Prostate gland (tissue), 2 donors: ENCODE measurements around the gene STARD9. TPM values are rescaled to one million over a fixed set of nuclear protein-coding genes. Genes with fewer than 3 reads are reported as not detected.

Experiments used
- DNase-seq: peaks from one replicate; pipeline ENCODE4 v3.0.0-alpha.2; 2019; ENCODE audit warnings: low spot score
- H3K27ac ChIP-seq, 2 donors: fragments of 200-600 bp; sonication (generic); 2 replicates each; pipeline ENCODE4 v1.5.1; 2017 to 2019
- H3K27me3 ChIP-seq: fragments of 200-600 bp; sonication (generic); replicated peaks from 2 replicates; pipeline ENCODE4 v1.5.1; 2019; ENCODE audit not compliant: insufficient read depth
- H3K36me3 ChIP-seq, 2 donors: fragments of 200-600 bp; sonication (generic); 1 replicate in 1 of 2; 2 replicates in 1 of 2; pipeline versions ENCODE4 v1.5.1 to v1.8.1; 2017 to 2019
- H3K4me1 ChIP-seq: fragments of 200-600 bp; sonication (generic); replicated peaks from 2 replicates; pipeline ENCODE4 v1.5.1; 2019
- H3K4me3 ChIP-seq, 2 donors: fragments of 200-600 bp; sonication (generic); 2 replicates each; pipeline ENCODE4 v1.5.1; 2017 to 2019
- H3K9me3 ChIP-seq: fragments of 200-600 bp; sonication (generic); 2 replicates; pipeline ENCODE4 v1.5.1; 2017
- POLR2A ChIP-seq: fragments of 450-650 bp; IDR thresholded peaks from one replicate; pipeline ENCODE4 v1.6.1; 2016; ENCODE audit warnings: antibody characterized with exemption, mild to moderate bottlenecking
- POLR2AphosphoS5 ChIP-seq: sonication (generic); formaldehyde crosslinking; IDR thresholded peaks from one replicate; pipeline ENCODE4 v1.6.1; 2017; ENCODE audit warnings: antibody characterized with exemption
- WGBS: methylation state at CpG from one replicate; pipeline ENCODE4 v1.1.5; 2018; 5-methylcytosine and 5-hydroxymethylcytosine counted together
- intact Hi-C: fragments of 100-400 bp; cut with DNase I; formaldehyde crosslinking; loops from one replicate; pipeline ENCODE4 v1.14.2; 2022
- total RNA-seq, 2 donors: library from RNA; depleted of rRNA; stranded (reverse); fragments of >200 nt; gene quantifications; one replicate each; pipeline ENCODE4 v1.1.0, GENCODE V29; 2016
- TF ChIP-seq, protein P1 (sequence below), 4 experiments: fragments of 200-600 bp in 2 of 4; fragments of 450-650 bp in 2 of 4; sonication (generic) in 2 of 4; IDR thresholded peaks; 1 replicate in 3 of 4; 2 replicates in 1 of 4; pipeline ENCODE4 v1.5.1; 2016 to 2019; ENCODE audit warnings: antibody characterized with exemption in 4 of 4, mild to moderate bottlenecking in 2 of 4, moderate library complexity in 2 of 4

The STARD9 gene
- total RNA-seq, 2 donors from 2014 or later, result 2.6 to 45.8 TPM

DNA sequence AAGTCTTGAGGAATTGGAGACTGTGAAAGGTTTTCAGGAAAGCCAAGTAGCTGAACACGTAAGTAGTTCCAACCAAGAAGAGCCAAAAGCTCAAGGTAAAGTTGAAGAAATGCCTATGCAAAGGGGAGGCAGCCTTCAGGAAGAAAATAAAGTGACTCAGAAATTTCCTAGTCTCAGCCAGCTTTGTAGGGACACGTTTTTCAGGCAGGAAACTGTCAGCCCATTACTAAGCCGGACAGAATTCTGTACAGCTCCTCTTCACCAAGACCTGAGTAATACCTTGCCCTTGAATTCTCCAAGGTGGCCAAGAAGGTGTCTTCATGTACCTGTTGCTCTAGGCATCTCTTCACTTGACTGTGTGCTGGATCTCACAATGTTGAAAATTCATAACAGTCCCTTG is 112.9 kb downstream of the STARD9 start:
- Histone ChIP-seq H3K36me3 (peaks cover 0 to 4% of the 10 kb centered on the region in 2 donors), H3K27me3 (no peaks in the 10 kb centered on the region), H3K27ac (no peak overlapping the region), H3K4me1 (no peaks in the 10 kb centered on the region), H3K9me3 (no peaks in the 10 kb centered on the region), H3K4me3 (no peak overlapping the region)
- WGBS, result 79% methylated on average over 3 of the region's 3 CpGs
- TF ChIP-seq POLR2A (no peak), POLR2AphosphoS5 (no peak)
- TF ChIP-seq, protein P1, sequence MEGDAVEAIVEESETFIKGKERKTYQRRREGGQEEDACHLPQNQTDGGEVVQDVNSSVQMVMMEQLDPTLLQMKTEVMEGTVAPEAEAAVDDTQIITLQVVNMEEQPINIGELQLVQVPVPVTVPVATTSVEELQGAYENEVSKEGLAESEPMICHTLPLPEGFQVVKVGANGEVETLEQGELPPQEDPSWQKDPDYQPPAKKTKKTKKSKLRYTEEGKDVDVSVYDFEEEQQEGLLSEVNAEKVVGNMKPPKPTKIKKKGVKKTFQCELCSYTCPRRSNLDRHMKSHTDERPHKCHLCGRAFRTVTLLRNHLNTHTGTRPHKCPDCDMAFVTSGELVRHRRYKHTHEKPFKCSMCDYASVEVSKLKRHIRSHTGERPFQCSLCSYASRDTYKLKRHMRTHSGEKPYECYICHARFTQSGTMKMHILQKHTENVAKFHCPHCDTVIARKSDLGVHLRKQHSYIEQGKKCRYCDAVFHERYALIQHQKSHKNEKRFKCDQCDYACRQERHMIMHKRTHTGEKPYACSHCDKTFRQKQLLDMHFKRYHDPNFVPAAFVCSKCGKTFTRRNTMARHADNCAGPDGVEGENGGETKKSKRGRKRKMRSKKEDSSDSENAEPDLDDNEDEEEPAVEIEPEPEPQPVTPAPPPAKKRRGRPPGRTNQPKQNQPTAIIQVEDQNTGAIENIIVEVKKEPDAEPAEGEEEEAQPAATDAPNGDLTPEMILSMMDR (IDR thresholded peaks at IDR 0.05), result no peak
- no peak for DNase-seq
- intact Hi-C loops, result no loop called here

DNA sequence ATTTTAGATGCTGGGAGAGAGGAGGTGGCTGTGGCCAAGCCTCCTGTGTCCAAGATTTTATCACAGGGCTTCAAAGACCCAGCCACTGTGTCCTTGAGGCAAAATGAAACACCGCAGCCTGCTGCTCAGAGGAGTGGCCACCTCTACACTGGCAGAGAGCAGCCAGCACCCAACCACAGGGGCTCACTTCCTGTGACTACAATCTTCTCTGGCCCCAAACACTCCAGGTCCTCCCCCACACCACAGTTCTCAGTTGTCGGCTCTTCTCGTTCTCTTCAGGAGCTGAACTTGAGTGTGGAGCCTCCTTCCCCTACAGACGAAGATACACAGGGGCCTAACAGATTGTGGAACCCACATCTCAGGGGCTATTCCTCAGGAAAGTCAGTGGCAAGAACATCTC is 115.9 kb downstream of the STARD9 start:
- Histone ChIP-seq H3K4me3 (no peak overlapping the region), H3K27me3 (no peaks in the 10 kb centered on the region), H3K9me3 (no peaks in the 10 kb centered on the region), H3K27ac (no peak overlapping the region), H3K36me3 (no peaks in the 10 kb centered on the region), H3K4me1 (no peaks in the 10 kb centered on the region)
- TF ChIP-seq POLR2AphosphoS5 (no peak), POLR2A (no peak)
- TF ChIP-seq, protein P1 (IDR thresholded peaks at IDR 0.05), result no peak
- DNase-seq, result no peak
- intact Hi-C loops, result no loop called here
- 81% methylated on average over 4 of the region's 4 CpGs for WGBS

DNA sequence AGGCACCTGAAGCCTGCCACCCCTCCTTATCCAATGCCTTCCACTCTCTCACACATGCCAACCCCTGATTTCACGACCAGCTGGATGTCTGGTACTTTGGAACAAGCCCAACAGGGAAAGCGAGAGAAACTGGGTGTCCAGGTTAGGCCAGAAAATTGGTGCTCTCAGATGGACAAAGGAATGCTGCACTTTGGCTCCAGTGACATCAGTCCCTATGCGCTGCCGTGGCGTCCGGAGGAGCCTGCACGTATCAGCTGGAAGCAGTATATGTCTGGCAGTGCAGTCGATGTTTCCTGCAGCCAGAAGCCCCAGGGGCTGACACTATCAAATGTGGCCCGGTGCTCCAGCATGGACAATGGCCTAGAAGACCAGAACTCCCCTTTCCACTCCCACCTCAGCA is 116.4 kb downstream of the STARD9 start:
- Histone ChIP-seq H3K9me3 (no peaks in the 10 kb centered on the region), H3K27ac (no peak overlapping the region), H3K4me3 (no peak overlapping the region), H3K27me3 (no peaks in the 10 kb centered on the region), H3K36me3 (no peaks in the 10 kb centered on the region), H3K4me1 (no peaks in the 10 kb centered on the region)
- no peak for DNase-seq
- TF ChIP-seq, protein P1 (IDR thresholded peaks at IDR 0.05), result no peak
- no peak for TF ChIP-seq POLR2A
- no peak for TF ChIP-seq POLR2AphosphoS5
- intact Hi-C loops, result no loop called here
- WGBS, result 77% methylated on average over 9 of the region's 9 CpGs

DNA sequence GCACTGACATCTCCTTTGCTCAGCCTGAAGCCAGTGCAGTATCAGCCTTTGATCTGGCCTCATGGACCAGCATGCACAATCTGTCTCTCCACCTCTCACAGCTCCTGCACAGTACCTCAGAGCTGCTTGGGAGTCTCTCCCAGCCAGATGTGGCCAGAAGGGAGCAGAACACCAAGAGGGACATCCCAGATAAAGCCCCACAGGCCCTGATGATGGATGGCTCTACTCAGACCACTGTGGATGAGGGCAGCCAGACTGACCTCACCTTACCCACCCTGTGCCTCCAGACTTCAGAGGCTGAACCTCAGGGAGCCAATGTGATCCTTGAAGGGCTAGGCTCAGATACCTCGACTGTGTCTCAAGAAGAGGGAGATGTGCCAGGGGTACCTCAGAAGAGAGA is 117.1 kb downstream of the STARD9 start:
- H3K9me3 ChIP-seq, result no peaks in the 10 kb centered on the region
- TF ChIP-seq, protein P1 (IDR thresholded peaks at IDR 0.05), result no peak
- TF ChIP-seq POLR2AphosphoS5, result no peak
- TF ChIP-seq POLR2A, result no peak
- H3K27ac ChIP-seq, result no peak overlapping the region
- intact Hi-C loops, result no loop called here
- DNase-seq, result no peak
- WGBS, result 78% methylated on average over 1 of the region's 1 CpG
- no peaks in the 10 kb centered on the region for H3K36me3 ChIP-seq
- no peaks in the 10 kb centered on the region for H3K27me3 ChIP-seq
- H3K4me3 ChIP-seq, result no peak overlapping the region
- no peaks in the 10 kb centered on the region for H3K4me1 ChIP-seq

DNA sequence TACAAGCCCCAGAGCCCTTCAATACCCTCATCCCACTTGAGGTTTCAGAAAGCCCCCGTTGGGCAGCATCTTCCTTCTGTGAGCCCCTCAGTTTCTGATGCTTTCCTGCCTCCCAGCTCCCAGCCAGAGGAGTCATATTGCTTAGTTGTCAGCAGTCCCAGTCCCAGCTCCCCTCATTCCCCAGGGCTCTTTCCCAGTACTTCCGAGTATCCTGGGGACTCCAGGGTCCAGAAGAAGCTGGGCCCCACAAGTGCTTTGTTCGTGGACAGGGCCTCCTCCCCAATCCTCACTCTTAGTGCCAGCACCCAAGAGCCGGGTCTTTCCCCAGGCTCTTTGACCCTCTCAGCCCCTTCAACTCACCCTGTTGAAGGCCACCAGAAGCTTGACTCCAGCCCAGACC is 117.6 kb downstream of the STARD9 start:
- no peak for TF ChIP-seq POLR2AphosphoS5
- TF ChIP-seq POLR2A, result no peak
- TF ChIP-seq, protein P1 (IDR thresholded peaks at IDR 0.05), result no peak
- DNase-seq, result no peak
- H3K4me3 ChIP-seq, result no peak overlapping the region
- H3K9me3 ChIP-seq, result no peaks in the 10 kb centered on the region
- intact Hi-C loops, result no loop called here
- H3K36me3 ChIP-seq, result no peaks in the 10 kb centered on the region
- H3K27ac ChIP-seq, result no peak overlapping the region
- no peaks in the 10 kb centered on the region for H3K4me1 ChIP-seq
- WGBS, result 90% methylated on average over 4 of the region's 4 CpGs
- H3K27me3 ChIP-seq, result no peaks in the 10 kb centered on the region
